IPS-20b (cell line): Measurements from ENCODE around the gene MRPS6.

ENCODE experiments used
- H3K27ac ChIP-seq: one replicate; pipeline ENCODE4 v1.5.1; 2013; ENCODE audit warnings: low read length
- H3K27me3 ChIP-seq: 2 replicates; pipeline ENCODE4 v1.6.1; 2013; ENCODE audit warnings: mild to moderate bottlenecking, low read length, inconsistent platforms; ENCODE audit not compliant: insufficient read depth
- H3K36me3 ChIP-seq: 2 replicates; pipeline ENCODE4 v1.6.1; 2013; ENCODE audit warnings: low read depth, mild to moderate bottlenecking, inconsistent platforms, low read length, moderate library complexity; ENCODE audit not compliant: insufficient read depth
- H3K4me1 ChIP-seq: 2 replicates; pipeline ENCODE4 v1.6.1; 2013; ENCODE audit warnings: mild to moderate bottlenecking, control low read depth, inconsistent platforms, low read length, moderate library complexity; ENCODE audit not compliant: insufficient read depth
- H3K4me3 ChIP-seq: 2 replicates; pipeline ENCODE4 v1.5.1; 2013; ENCODE audit warnings: mild to moderate bottlenecking, low read length, inconsistent platforms
- H3K9ac ChIP-seq: 2 replicates; pipeline ENCODE4 v1.6.1; 2013; ENCODE audit warnings: low read depth, mild to moderate bottlenecking, inconsistent platforms, low read length, moderate library complexity
- H3K9me3 ChIP-seq: 2 replicates; pipeline ENCODE4 v1.6.1; 2013; ENCODE audit warnings: mild to moderate bottlenecking, low read depth, low read length, inconsistent platforms; ENCODE audit not compliant: insufficient read depth

The MRPS6 gene

GRCh38 chr21:34039678-34040382 lies 33.5 kb upstream of the MRPS6 start:
- H3K9ac ChIP-seq: no peak overlapping the region
- peaks cover 6% of the 10 kb centered on the region; the same call in 1 of the 2 replicates for H3K4me1 ChIP-seq
- H3K27ac ChIP-seq: no peak overlapping the region
- no peaks in the 10 kb centered on the region for H3K9me3 ChIP-seq
- H3K36me3 ChIP-seq: no peaks in the 10 kb centered on the region
- H3K4me3 ChIP-seq: no peak overlapping the region
- no peaks in the 10 kb centered on the region for H3K27me3 ChIP-seq

- no peaks in the 10 kb centered on the region for H3K9me3 ChIP-seq
- no peak overlapping the region for H3K27ac ChIP-seq
- no peaks in the 10 kb centered on the region for H3K27me3 ChIP-seq
- H3K36me3 ChIP-seq: no peaks in the 10 kb centered on the region
- no peaks in the 10 kb centered on the region for H3K4me1 ChIP-seq
- H3K4me3 ChIP-seq: no peak overlapping the region
- H3K9ac ChIP-seq: no peak overlapping the region
These were observed 30.6 kb upstream of the MRPS6 start for GRCh38 chr21:34042735-34043134.

- Histone ChIP-seq H3K27ac (no peak overlapping the region), H3K36me3 (no peaks in the 10 kb centered on the region), H3K9me3 (no peaks in the 10 kb centered on the region)
These were observed 30.0 kb upstream of the MRPS6 start for GRCh38 chr21:34043333-34043732.

GRCh38 chr21:34046917-34047316 lies 26.5 kb upstream of the MRPS6 start:
- Histone ChIP-seq H3K9ac (no peak overlapping the region), H3K4me1 (no peaks in the 10 kb centered on the region), H3K36me3 (no peaks in the 10 kb centered on the region), H3K27me3 (no peaks in the 10 kb centered on the region), H3K9me3 (no peaks in the 10 kb centered on the region), H3K27ac (no peak overlapping the region), H3K4me3 (no peak overlapping the region)

More at GRCh38 chr21:34043333-34043732, 30.0 kb upstream of the MRPS6 start:
- H3K4me3 ChIP-seq: no peak overlapping the region
- no peak overlapping the region for H3K9ac ChIP-seq
- no peaks in the 10 kb centered on the region for H3K4me1 ChIP-seq
- no peaks in the 10 kb centered on the region for H3K27me3 ChIP-seq

- Histone ChIP-seq H3K4me3 (no peak overlapping the region), H3K9me3 (no peaks in the 10 kb centered on the region), H3K36me3 (no peaks in the 10 kb centered on the region)
These were observed 25.5 kb upstream of the MRPS6 start for GRCh38 chr21:34047835-34048234.

GRCh38 chr21:34052171-34052570 lies 21.2 kb upstream of the MRPS6 start:
- Histone ChIP-seq H3K9me3 (no peaks in the 10 kb centered on the region), H3K27me3 (no peaks in the 10 kb centered on the region), H3K4me1 (no peaks in the 10 kb centered on the region), H3K9ac (no peak overlapping the region), H3K27ac (no peak overlapping the region), H3K4me3 (no peak overlapping the region), H3K36me3 (no peaks in the 10 kb centered on the region)

More at GRCh38 chr21:34047835-34048234, 25.5 kb upstream of the MRPS6 start:
- Histone ChIP-seq H3K27ac (no peak overlapping the region), H3K9ac (no peak overlapping the region), H3K27me3 (no peaks in the 10 kb centered on the region), H3K4me1 (no peaks in the 10 kb centered on the region)

- H3K27ac ChIP-seq: no peak overlapping the region
- no peak overlapping the region for H3K4me3 ChIP-seq
- H3K9ac ChIP-seq: no peak overlapping the region
These were observed 19.1 kb upstream of the MRPS6 start for GRCh38 chr21:34054259-34054658.

GRCh38 chr21:34055615-34056014 lies 17.8 kb upstream of the MRPS6 start:
- Histone ChIP-seq H3K27ac (no peak overlapping the region), H3K27me3 (no peaks in the 10 kb centered on the region), H3K9me3 (no peaks in the 10 kb centered on the region), H3K36me3 (no peaks in the 10 kb centered on the region), H3K4me3 (no peak overlapping the region), H3K4me1 (no peaks in the 10 kb centered on the region), H3K9ac (no peak overlapping the region)

More at GRCh38 chr21:34054259-34054658, 19.1 kb upstream of the MRPS6 start:
- H3K36me3 ChIP-seq: no peaks in the 10 kb centered on the region
- no peaks in the 10 kb centered on the region for H3K27me3 ChIP-seq
- H3K4me1 ChIP-seq: no peaks in the 10 kb centered on the region
- no peaks in the 10 kb centered on the region for H3K9me3 ChIP-seq

- no peak overlapping the region for H3K9ac ChIP-seq
- no peaks in the 10 kb centered on the region for H3K9me3 ChIP-seq
- H3K4me3 ChIP-seq: no peak overlapping the region
- H3K4me1 ChIP-seq: no peaks in the 10 kb centered on the region
- no peak overlapping the region for H3K27ac ChIP-seq
- no peaks in the 10 kb centered on the region for H3K27me3 ChIP-seq
- no peaks in the 10 kb centered on the region for H3K36me3 ChIP-seq
These were observed 11.4 kb upstream of the MRPS6 start for GRCh38 chr21:34061983-34062382.

GRCh38 chr21:34065027-34065426 lies 8.4 kb upstream of the MRPS6 start:
- Histone ChIP-seq H3K27ac (no peak overlapping the region), H3K4me3 (no peak overlapping the region), H3K9me3 (no peaks in the 10 kb centered on the region), H3K9ac (no peak overlapping the region), H3K36me3 (no peaks in the 10 kb centered on the region), H3K27me3 (no peaks in the 10 kb centered on the region), H3K4me1 (no peaks in the 10 kb centered on the region)

GRCh38 chr21:34071683-34072082 lies 1.7 kb upstream of the MRPS6 start:
- H3K4me3 ChIP-seq: no peak overlapping the region
- no peaks in the 10 kb centered on the region; the same call in 1 of the 2 replicates for H3K36me3 ChIP-seq

More at GRCh38 chr21:34071683-34072082, 1.7 kb upstream of the MRPS6 start:
- H3K27me3 ChIP-seq: peaks cover 17% of the 10 kb centered on the region
- H3K27ac ChIP-seq: no peak overlapping the region
- H3K4me1 ChIP-seq: peaks cover 12% of the 10 kb centered on the region
- H3K9me3 ChIP-seq: no peaks in the 10 kb centered on the region
- no peak overlapping the region for H3K9ac ChIP-seq
